Activated T-helper 1 cell treated with Interleukin-2 at 50 U/mL for 16 hours (primary cell): ENCODE results near the gene RNF111.

ENCODE experiments used
- DNase-seq: peaks from one replicate; pipeline ENCODE4 v3.0.0-alpha.2; 2020; ENCODE audit warnings: low read depth

Gene RNF111

DNA sequence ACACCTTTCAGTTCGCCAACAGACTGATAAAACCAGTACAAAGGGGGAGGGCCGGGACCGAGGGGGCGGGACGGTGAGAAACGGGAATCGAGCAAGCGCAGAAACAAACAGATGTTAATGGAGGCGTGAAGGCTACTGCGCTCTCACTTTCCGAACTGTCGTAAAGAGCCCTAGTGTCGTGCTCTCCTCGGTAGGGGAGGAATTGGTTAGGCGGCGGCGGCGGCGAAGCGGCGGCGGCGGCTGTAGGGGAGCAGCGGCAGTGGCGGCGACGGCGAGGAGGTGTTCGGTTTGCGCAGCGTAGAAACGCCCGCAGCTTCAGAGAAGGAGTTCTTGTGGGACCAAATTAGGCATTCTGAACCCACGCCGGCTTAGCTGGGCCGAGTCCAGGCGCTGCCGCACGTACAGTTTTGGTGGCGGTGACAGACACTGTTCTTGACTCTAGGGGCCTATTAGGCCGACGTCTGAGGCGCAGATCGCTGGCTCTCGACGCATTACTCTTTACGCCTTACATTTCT, at the start of gene RNF111:
TSS of gene RNF111 (plus strand) at position 173 of the 515 bp plus-strand sequence. CDS start 43,160 bp downstream, outside the sequence.
- peak; percentile 78 for DNase-seq

DNA sequence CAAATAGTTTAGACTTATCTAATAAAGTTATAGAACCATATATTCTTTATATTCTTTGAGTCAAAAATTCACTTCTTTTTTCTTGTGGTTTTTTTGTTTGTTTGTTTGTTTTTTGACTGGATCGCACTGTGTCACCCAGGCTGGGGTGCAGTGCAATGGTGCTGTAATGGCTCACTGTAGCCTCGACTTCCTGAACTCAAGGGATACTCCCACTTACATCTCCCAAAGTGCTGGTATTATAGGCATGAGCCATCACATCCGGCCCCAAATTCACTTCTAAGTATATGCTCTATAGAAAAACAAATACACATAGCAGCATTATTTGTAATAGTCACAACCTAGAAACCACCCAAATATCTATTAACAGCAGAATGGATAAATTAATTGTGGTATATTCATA, 40.3 kb upstream of the RNF111 start:
- DNase-seq, result no peak

DNA sequence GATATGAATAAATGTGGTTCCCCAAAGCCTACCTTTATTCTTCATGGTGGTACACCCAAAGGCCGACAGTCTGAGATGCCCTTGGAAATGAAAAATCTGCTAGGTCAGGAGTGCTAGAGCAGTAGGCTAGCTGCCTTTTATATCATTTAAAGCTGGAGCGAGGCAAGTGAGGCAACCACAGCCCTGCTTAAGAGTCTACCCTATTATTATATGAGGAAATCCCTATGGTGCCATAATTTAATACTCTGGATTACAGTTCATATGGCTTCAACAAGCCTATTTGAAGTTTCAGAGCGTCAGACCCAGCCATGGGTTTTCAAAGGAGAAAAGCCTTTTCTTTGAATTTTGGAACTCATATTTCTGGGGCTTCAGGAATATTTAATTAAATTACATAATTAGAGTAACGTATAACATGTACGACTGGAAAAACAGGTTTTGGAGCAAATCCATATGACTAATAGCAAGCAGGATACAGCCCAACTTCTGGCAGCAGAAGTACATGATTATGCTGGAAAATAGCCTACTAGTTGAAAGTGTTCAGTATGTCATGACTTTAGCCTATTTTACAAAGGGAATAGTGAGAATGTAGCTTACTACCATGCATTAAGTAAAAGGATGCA, 36.0 kb upstream of the RNF111 start:
- no peak for DNase-seq

DNA sequence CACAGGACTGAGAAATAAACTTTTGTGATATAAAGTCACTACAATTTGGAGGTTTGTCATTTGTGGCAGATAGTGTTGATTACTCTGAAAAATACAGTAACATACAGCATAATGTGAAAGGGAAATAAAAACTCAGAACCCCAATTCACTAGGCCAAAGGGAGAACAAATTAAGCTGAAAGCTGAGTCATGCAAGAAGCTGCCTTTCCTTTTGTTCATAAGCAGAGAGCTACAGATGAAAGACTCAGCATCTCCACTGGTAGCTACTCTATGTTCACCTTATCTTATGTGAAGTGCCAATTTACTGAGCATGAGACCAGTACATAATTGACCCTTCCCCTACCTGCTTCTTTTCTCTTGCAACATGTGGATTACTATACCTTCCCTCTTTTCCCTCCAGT, 34.7 kb upstream of the RNF111 start:
- no peak for DNase-seq

DNA sequence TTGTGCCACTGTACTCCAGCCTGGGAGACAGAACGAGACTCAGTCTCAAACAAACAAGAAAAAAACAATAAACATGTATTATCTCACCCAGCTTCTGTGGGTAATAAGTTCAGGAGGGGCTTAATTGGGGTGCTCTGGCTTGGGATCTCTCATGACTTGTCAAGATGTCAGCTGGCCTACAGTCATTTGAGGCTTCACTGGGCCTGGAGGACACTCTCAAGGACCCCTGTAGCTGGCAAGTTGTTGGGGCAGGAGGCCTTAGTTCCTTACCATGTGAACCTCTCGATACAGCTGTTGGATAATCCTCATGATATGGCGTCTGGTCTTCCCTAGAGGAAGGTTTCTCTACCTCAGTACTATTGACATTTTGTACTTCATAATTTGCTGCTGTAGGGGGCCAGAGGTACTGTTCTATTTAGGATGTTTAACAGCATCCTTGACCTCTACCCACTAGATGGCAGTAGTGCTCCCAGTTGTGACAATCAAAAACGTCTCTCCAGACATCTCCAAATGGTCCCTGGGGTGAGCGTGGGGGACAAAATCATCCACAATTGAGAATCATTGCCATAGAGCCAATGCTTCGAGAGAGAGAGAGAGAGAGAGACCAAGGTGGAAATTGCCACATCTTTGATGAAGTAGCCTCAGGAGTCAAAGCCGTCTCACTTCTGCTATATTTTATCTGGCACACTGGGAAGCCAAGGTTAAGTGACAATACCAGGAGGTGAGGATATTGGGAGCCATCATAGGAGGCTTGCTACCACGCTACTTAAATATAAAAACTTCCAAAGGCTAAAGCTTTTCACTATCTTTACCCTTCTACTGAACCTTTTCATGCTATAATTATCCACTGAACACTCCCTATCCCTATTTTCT, 30.1 kb upstream of the RNF111 start:
- peak; percentile 27 for DNase-seq

DNA sequence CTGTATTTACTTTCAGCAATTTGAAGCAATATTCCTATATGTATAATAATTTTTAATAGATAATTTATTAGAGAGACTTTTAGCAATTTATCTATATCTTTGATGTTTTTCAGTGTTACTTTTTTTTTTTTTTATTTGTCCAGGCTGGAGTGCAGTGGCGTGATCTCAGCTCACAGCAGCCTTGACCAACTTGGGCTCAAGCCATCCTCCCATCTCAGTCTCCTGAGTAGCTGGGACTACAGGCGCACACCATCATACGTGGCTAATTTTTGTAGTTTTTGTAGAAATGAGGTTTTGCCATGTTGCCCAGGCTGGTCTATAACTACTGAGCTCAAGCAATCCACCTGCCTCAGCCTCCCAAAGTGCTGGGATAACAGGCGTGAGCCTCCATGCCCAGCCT, 28.7 kb upstream of the RNF111 start:
- DNase-seq, result no peak

DNA sequence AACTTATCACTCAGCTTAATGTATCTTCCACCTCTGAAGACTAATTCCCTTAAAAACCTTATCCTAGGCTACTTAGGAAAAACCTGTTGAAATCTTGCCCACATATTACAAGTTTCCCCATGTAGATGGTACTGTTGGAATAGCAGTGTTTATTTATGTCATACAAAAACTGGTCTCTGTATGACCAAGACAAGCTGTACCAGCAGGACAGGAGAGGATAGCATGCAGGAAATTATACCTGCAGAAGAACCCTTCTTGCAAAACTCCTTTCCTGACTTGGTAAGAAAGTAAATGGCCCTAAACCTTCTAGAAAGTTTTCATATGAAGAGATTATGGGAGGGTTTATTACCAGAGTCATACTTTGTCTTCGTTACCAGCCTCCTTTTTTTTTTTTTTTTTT, 25.3 kb upstream of the RNF111 start:
- DNase-seq, result no peak

DNA sequence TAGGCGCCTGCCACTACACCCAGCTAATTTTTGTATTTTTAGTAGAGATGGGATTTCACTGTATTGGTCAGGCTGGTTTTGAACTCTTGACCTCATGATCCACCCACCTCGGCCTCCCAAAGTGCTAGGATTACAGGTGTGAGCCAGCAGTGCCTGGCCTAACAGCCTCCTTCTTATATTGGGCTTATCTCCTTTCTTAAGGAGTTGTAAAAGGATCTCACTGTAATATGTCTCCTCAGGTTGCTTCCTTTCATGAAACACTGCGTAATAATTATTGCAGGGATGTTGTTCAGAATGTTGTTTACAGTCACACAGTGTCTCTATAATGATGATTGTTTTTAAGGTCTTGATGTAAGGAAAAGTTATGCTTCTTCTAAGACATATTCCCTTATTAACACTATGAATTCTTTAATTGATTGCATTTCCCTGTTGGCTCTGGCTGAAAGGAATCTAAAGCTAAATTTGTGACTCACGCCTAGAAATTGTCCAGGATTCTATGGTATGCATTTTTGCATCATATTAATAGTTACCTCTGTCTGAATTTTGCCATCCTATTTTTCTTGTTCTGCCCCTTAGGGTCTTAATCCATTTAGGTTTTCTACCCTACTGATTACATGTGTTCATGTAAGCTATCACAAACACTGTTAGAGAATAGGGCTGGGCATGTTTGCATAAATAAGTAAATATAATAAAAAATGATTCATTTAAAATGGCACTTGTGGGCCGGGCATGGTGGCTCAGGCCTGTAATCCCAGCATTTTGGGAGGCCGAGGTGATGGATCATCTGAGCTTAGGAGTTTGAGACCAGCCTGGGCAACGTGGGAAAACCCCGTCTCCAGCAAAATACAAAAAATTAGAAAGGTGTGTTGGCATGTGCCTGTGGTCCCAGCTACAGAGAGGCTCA, 24.5 kb upstream of the RNF111 start:
- no peak for DNase-seq

DNA sequence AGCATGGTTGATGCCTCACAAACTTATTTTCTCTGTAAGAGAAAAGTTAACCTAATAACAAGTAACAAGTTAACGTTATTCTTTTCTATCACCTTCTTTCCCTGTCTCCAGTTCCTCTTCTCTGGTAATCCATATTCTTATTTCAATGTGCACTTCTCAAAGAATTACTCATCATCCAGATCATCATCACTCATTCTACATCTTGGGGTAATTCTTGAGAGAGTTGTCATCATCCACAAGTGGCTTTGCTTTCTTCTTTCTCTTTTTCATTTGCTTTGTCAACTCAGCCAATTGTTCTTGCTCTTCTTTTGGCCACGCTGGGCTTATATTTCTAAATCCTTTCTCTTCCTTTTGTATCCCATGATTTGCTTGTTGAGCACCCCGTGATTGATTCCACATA, 20.8 kb upstream of the RNF111 start:
- DNase-seq, result no peak

DNA sequence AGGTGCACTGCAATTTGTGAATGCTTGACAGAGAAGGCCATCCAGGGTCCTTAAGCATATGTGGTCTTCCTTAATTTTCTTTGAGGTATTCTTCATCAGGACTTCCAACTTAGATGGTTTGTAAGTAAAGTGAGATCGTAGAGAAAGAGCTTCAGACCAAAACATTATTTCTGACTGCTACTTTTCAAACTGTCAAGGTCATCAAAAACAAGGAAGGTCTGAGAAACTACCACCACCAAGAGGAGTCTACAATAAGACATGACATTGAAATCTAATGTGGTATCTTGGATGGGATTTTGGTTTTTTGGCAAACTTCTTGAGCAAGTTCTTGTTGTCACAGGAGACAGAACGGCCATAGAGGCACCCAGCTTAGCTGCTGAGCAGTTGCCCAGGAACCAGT, 20.0 kb upstream of the RNF111 start:
- no peak for DNase-seq

DNA sequence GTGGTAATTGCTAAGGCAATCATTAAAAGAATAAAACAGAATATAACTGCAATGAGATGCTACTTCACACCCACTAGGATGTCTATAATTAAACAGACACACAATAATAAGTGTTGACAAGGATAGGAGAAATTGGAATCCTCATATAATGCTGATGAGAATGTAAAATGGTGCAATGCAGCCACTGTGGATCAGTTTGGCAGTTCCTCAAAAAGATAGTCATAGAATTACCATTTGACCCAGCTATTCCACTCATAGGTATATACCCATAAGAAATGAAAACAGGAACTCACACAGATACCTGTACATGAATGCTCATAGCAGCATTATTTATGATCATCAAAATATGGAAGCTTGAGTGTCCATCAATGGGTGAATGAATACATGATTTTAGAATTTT, 9.6 kb upstream of the RNF111 start:
- DNase-seq, result no peak

DNA sequence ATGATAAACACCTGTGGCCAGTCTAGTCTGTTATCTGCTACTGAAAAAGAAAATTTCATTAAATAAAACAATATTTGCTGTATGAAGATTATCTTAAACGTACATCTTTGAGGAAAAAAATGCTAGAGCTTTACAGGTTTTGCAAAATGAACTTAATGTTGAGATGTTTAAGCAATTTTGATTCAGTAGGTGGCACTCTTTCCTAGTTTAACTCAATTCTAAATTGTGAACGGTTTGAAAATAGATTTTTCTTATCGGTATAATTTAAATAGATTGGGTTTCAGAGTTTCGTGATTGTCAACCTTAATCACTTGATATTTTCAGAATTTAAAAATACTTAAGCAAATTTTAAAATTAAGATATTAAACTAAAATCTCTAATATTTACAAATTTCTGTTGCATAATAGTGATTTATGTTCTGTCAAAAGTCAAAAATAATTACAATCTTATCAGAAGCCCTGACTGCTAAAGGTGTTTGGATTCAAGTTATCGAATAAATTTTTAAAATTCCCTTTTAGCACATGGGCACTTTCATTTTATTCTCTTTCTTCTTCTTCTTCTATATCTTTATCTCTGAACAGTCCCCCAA, 7.0 kb upstream of the RNF111 start:
- no peak for DNase-seq

DNA sequence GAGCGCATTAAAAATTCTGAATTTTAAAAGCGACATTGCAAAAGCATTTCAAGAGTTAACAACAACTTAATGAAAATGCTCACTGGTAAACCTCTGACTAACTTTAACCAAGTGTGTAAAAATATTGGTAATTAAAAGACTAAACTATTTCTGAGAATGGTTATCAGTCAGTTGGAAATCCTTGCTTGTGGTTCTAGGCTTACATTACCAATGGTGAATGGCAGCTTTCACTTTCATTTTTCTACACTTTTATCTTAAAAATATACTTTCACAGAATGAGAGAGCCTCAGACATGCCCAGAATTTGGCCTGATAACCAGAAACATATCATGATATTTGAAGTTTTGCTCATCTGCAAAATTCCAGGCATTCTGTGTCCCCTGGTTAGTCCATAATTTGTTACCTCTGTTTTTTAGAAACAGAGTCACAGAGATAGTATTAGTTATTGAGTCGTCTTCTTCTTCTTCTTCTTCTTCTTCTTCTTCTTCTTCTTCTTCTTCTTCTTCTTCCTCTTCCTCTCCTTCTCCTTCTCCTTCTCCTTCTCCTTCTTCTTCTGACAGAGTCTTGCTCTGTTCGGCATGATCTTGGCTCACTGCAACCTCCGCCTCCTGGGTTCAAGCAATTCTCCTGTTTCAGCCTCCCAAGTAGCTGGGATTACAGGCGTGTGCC, 5.5 kb upstream of the RNF111 start:
- no peak for DNase-seq

DNA sequence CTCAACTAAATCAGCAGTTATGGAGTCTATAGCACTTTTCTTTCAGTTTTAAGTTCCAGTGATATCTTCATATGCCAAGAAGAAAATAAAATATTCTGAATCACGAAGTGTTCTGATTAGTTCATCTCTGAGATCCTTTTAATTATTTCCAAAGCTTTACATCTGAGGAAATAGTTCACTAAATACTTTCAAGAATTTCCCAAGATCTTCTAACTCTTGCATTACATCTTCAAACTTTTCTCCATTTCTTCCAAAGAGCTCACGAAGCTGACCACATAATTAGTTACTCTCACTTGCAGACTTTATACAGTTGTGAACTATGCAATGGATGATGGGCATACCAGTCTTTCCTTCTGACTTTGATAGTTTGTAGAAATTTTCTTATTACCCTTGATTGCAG, 4.2 kb upstream of the RNF111 start:
- DNase-seq, result no peak

DNA sequence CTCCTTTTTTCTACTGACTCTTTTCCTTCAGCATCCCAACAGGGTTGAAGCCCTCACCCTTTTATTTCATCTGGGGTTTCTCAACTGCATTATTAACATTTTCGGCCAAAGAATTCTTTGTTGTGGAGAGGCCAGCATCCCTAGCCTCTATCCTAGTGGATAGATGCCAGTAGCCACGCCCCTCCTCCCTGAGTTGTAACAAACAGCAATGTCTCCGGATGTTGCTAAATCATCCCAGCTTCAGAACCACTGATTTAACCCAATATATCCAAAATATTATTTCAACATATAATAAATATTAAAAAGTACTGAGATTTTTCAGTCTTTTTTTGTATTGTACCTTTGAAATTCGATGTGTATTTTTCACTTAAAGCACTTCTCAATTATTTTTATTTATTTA, 2.0 kb upstream of the RNF111 start:
- no peak for DNase-seq

DNA sequence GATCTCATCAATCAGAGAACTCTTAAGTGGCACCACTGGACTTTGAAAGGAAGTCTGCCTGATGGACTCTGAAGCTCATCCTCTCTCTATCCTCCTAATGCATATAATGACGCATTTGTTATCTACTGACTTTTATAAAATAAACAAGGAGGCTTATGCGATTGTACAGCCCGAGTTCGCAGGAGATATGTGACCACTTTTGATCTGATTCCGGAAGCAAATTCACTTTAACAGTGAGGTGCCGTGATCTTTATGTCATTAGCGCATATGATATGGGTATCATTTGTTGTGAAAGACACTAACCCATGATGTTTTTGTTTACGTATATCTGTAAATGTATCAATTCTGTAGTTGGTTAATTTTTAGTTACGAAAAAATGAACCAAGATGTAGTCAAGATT, 427 bp upstream of the RNF111 start:
- no peak for DNase-seq

DNA sequence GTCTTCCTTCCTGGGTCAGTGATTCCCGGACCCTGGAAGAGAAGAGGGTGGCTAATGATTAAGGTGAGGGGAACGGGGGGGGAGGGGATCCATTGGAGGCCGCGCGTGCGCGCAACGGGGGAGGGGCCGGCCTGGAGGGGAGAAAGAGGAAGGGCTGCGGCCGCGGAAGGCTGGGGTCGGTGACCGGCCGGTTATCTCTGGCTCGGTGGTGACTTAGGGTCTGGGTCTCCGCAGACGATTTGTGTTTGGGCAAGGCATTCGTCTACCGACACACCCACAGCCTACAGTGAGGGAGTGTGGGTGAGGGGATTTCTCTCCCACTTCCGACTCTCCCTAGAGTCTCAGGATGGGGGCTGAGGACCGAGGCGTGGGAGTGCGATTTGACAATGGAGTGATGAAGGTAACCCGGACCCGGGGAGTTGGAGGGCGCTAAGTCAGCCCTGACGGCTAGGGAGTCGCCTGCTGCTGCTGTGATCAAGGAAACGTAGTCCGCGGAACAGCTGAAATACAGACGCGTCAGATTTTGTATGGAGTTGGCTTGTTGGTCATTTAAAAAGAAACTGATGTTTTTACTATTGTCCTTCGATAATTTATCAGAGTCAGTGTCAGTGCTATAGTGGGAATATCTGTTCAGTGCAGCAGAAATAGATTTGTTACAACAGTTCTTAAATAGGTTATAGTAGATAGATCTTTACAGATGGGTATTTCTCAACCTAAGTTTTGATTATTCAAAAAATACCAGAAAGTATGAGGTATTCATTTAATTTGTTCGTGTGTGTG, 733 bp downstream of the RNF111 start:
- DNase-seq, result peak; percentile 43

DNA sequence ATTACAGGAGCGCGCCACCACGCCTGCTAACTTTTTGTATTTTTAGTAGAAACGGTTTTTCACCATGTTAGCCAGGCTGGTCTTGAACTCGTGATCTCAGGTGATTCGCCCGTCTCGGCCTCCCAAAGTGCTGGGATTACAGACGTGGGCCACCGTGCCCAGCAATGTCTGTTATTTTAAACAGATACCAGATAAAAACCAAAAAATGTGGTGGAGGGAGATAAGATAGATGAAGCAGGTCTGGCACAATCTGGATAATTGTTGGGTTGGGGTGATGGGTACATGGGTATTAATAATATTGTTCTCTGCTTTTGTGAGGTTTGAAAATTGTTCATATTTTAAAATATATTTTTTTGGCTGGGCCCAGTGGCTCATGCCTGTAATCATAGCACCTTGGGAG, 4.7 kb downstream of the RNF111 start:
- DNase-seq, result no peak

DNA sequence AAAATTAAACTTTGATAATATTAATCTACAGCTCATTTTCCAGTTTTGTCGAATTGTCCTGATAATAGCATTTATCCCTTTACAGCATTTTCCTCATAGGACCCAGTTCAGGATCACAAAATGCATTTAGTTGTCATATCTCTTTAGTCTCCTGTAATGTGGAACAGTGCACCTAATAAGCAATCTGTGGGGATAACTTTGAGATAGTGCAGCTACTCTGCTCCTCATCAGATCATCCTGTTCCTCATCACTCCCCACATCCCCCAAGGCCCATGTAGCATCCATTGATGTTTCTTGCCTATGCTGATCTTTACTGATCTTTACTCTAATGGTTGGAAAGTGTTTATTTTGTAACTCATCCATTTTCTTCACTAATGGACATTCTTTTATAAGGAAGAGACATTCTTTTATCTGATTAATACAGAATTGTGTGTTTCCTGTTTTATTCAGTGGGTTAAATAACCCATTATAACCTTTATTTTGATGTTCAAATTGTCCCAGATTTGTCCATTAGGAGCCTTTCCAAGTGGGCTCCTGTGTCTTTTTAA, 7.5 kb downstream of the RNF111 start:
- no peak for DNase-seq

DNA sequence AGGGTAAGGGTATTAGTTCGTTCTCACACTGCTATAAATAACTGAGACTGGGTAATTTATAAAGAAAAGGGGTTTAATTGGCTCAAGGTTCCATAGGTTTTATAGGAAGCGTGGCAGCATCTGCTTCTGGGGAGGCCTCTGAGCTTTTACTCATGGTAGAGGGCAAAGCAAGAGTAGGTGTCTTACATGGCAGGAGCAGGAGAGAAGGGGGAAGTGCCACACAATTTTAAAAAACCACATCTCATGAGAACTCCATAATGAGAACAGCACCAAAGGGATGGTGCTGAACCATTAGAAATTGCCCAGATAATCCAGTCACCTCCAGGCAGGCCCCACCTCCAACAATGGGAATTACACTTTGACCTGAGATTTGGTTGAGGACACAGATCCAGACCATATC, 12.2 kb downstream of the RNF111 start:
- no peak for DNase-seq
